HG02571 (cell line): ENCODE data around the gene MAPT.
"Not testable (repeated sequence)": the region's sequence is repeated elsewhere in the genome, so short reads cannot be mapped to it uniquely, and the experiment has no call there.

Experiments used
- ATAC-seq: cut with Tn5 transposase; IDR thresholded peaks from one replicate; pipeline ENCODE4 v1.9.1; 2021; ENCODE audit warnings: mild to moderate bottlenecking, moderate library complexity; ENCODE audit not compliant: unreplicated experiment

The MAPT gene

GRCh38 chr17:45861165-45861564, 33.2 kb upstream of the MAPT start:
- ATAC-seq = no peak

GRCh38 chr17:45862127-45862526, 32.2 kb upstream of the MAPT start:
- ATAC-seq = not testable (repeated sequence)

- no peak for ATAC-seq
Observed at GRCh38 chr17:45863857-45864654, 30.3 kb upstream of the MAPT start.

- ATAC-seq = no peak
Observed at GRCh38 chr17:45867171-45867570, 27.2 kb upstream of the MAPT start.

DNA sequence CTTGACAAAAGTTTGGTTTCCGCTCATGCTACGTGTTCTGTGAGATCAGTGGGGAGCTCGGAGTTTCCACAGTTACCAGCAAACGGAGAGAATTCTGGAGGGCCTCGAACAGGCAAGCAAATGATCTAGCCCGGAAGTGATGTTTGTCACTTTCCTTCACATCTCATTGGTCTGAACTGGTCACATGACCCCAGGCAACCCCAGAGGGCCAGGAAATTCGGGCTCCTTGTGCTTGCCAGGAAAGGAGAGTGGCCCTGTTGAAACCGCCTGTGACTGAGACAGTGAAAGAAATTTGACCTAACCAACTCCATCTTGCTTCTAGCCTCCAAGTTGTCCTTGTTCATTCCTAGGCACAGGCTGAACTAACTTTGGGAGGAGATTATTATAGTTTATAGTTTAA, 26.7 kb upstream of the MAPT start:
- ATAC-seq = no peak

GRCh38 chr17:45868276-45868675, 26.1 kb upstream of the MAPT start:
- no peak for ATAC-seq

GRCh38 chr17:45869676-45870341, 24.5 kb upstream of the MAPT start:
- ATAC-seq = no peak

DNA sequence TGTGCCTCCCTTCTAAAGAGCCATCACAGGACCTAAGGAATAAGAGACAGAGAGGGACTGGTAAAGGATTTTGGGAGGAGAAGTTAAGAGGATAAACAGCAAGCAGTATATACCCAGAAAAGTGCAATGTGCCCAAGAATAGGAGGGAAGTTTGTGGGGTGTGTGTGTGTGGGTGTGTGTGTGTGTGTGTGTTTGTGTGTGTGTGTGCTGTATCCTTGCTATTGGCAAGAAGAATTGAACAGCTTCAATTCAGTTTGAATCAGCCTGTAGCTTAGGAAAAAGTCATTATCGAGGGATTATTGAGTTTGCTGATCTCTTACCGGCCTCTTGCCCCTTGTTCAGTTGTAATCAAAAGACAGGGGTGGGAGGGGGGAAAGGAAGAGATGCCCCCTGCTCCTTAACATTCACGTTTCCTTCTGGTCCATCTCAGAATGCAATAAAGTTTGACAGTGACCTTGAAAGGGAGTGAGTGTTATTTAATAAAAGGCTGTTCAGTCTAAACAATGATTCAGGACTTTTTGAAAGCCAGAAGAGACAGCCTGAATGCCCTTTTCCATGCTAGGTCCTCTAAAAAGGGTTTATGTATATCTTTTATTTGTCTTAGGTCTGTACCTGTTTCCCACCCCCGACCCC, 23.9 kb upstream of the MAPT start:
- no peak for ATAC-seq

GRCh38 chr17:45871718-45872117, 22.6 kb upstream of the MAPT start:
- ATAC-seq = no peak

DNA sequence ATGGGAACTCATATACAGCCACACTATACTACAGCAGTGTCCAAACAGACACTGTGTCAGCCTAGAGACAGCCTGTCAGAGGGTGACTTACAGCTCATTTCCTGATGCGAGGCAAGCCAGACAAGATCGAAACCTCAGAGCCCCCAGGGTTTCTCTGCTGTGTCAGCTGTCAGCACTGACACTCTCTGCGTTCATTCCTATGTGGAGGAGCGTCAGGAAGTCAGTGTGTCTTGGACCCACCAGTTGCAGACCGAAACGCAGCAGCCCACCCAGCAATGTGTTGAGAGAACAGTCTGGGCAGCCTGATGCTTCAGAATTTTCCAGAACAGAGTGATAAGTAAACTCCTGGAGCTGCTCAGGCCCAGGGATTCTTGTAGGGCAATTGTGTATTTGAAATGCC, 20.6 kb upstream of the MAPT start:
- ATAC-seq = no peak

- ATAC-seq = no peak
Observed at GRCh38 chr17:45874151-45874550, 20.2 kb upstream of the MAPT start.

- no peak for ATAC-seq
Observed at GRCh38 chr17:45876539-45876938, 17.8 kb upstream of the MAPT start.

DNA sequence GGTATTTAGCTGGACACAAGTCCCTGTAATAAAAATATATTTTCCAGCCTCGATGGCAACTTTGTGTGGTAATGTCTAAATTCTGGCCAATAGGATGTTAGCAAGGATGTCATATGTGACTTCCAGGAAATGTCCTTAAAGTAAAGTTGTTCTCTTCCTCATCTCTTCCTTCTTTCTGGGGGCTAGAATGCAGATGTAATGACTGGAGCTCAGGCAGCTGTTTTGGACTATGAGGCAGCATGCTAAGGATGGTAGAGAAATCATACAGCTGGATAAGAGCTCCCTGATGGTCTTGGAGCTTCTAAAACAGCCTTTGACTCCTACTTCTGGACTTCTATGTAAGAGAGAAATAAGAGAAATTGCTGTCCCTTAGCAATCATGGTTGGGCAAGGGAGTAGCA, 16.9 kb upstream of the MAPT start:
- ATAC-seq = no peak

DNA sequence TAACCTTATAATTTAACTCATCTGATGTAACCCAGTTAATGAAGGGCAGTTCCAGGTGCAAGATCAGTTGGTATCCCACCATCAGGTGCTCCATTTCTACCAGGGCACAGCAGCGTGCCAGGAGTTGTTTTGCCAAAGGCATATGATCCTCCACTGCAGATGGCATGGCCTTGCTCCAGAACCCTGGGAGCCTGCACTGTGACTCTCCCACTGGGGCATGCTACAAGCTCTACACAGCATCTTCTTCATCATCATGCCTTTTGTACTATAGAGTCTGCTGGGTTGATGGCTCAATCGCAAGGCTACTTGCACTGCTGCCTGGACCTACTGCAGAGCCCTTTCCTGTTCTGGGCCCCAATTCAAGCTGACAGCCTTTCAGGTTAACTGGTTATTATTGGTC, 11.3 kb upstream of the MAPT start:
- ATAC-seq = no peak

DNA sequence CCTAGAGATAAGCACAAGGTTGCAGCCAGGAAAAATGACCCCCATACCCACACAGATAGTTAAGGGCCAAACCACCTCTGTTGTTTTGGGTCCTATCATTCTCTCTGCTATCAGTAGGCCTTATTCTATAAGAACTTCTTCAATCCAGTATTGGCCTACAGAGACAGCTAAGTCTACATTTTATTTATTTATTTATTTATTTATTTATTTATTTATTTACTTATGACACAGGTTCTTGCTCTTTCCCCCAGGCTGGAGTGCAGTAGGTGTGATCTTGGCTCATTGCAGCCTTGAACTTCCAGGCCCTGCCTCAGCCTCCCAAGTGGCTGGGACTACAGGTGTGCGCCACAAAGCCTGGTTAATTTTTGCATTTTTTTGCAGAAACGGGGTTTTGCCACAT, 7.5 kb upstream of the MAPT start:
- no peak for ATAC-seq

GRCh38 chr17:45888392-45888791, 6.0 kb upstream of the MAPT start:
- no peak for ATAC-seq

DNA sequence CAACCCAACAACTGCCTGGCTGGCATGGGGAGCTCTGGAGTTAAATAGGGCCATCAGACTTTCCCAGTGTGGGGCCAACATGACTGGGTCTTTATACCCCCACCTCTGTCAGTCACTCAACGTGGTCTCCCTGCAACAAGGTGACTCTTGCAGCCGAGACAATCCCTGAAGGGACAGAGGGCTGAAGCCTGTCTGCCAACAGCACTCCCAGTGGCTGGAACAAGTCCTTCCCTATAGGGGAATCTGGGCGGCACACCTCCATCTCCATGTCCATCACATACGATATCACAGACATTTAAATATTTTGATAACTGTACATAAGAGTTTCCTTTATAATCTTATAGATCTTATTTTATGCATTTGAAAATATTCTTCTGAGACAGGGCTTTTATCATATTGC, 4.8 kb upstream of the MAPT start:
- ATAC-seq = no peak

- ATAC-seq = no peak
Observed at GRCh38 chr17:45893725-45894021, 681 bp upstream of the MAPT start.

DNA sequence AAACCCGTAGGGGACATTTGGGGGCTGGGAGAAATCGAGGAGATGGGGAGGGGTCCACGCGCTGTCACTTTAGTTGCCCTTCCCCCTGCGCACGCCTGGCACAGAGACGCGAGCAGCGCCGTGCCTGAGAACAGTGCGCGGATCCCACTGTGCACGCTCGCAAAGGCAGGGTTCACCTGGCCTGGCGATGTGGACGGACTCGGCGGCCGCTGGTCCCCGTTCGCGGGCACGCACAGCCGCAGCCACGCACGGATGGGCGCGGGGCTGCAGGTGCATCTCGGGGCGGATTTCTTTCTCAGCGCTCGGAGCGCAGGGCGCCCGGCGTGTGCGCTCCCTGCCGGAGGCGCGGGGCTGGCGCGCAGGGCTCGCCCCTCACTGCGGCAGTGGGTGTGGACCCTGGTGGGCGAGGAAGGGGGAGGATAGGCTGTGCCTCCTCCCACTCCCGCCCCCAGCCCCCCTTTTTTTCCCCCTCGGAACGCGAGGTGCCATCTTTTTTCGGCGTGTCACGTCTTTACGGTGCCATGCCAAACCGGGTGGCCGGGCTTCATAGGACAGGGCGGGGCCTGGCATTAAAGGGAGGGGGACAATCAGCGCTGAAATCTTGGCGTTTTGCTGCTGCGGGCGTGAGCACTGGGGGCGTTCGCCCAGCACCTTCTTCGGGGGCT, 1.1 kb downstream of the MAPT start:
- no peak for ATAC-seq

- ATAC-seq = no peak
Observed at GRCh38 chr17:45895969-45896785, 1.8 kb downstream of the MAPT start.
